CD14-positive monocyte (primary cell): Measurements from ENCODE around the gene ZNF638. TPM values are rescaled to one million over a fixed set of nuclear protein-coding genes. Genes with fewer than 3 reads are reported as not detected.

Source experiments
- DNase-seq, 3 donors: peaks; one replicate each; pipeline ENCODE4 v3.0.0-alpha.2; 2011 to 2022
- H2AFZ ChIP-seq: 2 replicates; pipeline ENCODE4 v1.6.0; 2012; ENCODE audit warnings: mild to moderate bottlenecking, low read depth, low read length, inconsistent platforms; ENCODE audit not compliant: insufficient read depth, poor library complexity, severe bottlenecking
- H3K27ac ChIP-seq, 2 donors: 1 replicate in 1 of 2; 2 replicates in 1 of 2; pipeline ENCODE4 v1.5.1; 2012 to 2013; ENCODE audit warnings: low read length in 2 of 2, control low read depth in 1 of 2, inconsistent platforms in 1 of 2, low read depth in 1 of 2, mild to moderate bottlenecking in 1 of 2
- H3K27me3 ChIP-seq, 2 donors: one replicate each; pipeline versions ENCODE4 v1.6.0 to v1.6.1; 2011 to 2013; ENCODE audit warnings: low read length in 2 of 2; ENCODE audit not compliant: control insufficient read depth in 2 of 2, insufficient read depth in 2 of 2
- H3K36me3 ChIP-seq, 2 donors: replicated peaks in 1 of 2; 1 replicate in 1 of 2; 2 replicates in 1 of 2; pipeline versions ENCODE4 v1.5.1 to v1.6.1; 2012 to 2013; ENCODE audit warnings: low read length in 2 of 2, control low read depth in 1 of 2, inconsistent platforms in 1 of 2, mild to moderate bottlenecking in 1 of 2; ENCODE audit not compliant: insufficient read depth in 2 of 2, control insufficient read depth in 1 of 2
- H3K4me1 ChIP-seq, 2 donors: 1 replicate in 1 of 2; 2 replicates in 1 of 2; pipeline versions ENCODE4 v1.5.1 to v1.6.1; 2012 to 2013; ENCODE audit warnings: low read length in 2 of 2, control low read depth in 1 of 2, inconsistent platforms in 1 of 2, mild to moderate bottlenecking in 1 of 2, moderate library complexity in 1 of 2; ENCODE audit not compliant: insufficient read depth in 2 of 2, control insufficient read depth in 1 of 2
- H3K4me2 ChIP-seq: replicated peaks from 2 replicates; pipeline ENCODE3; 2012; ENCODE audit warnings: low read length, moderate library complexity, mild to moderate bottlenecking; ENCODE audit not compliant: poor library complexity, severe bottlenecking; ENCODE audit errors: extremely low read depth
- H3K4me3 ChIP-seq, 3 experiments: fragments of 200-600 bp in 1 of 3; sonication (generic) in 1 of 3; replicated peaks in 1 of 3; 1 replicate in 2 of 3; 2 replicates in 1 of 3; pipeline ENCODE4 v1.5.1; 2011 to 2013; ENCODE audit warnings: low read length in 3 of 3, mild to moderate bottlenecking in 3 of 3, control low read depth in 2 of 3, low read depth in 2 of 3, inconsistent platforms in 1 of 3, moderate library complexity in 1 of 3
- H3K79me2 ChIP-seq: 2 replicates; pipeline ENCODE4 v1.6.0; 2012; ENCODE audit warnings: mild to moderate bottlenecking, control low read depth, inconsistent platforms, low read length, moderate library complexity; ENCODE audit not compliant: insufficient read depth
- H3K9ac ChIP-seq: 2 replicates; pipeline ENCODE4 v1.6.0; 2017; ENCODE audit warnings: low read length, mild to moderate bottlenecking; ENCODE audit not compliant: insufficient read depth, poor library complexity, severe bottlenecking
- H3K9me3 ChIP-seq, 2 donors: replicated peaks in 1 of 2; 1 replicate in 1 of 2; 2 replicates in 1 of 2; pipeline versions ENCODE4 v1.5.1 to v1.6.1; 2012 to 2013; ENCODE audit warnings: low read length in 2 of 2, control low read depth in 1 of 2; ENCODE audit not compliant: control insufficient read depth in 1 of 2, insufficient read depth in 1 of 2
- H4K20me1 ChIP-seq: 2 replicates; pipeline ENCODE4 v1.6.0; 2012; ENCODE audit warnings: mild to moderate bottlenecking, low read length, control low read depth, moderate library complexity; ENCODE audit not compliant: insufficient read depth
- H3K27ac Mint-ChIP-seq, 7 donors: one replicate each; pipeline ENCODE4 v1.8.0; 2020; ENCODE audit warnings: mild to moderate bottlenecking in 7 of 7, mixed read lengths in 7 of 7, moderate library complexity in 6 of 7, inconsistent platforms in 2 of 7
- H3K27me3 Mint-ChIP-seq, 3 donors: one replicate each; pipeline ENCODE4 v1.8.0; 2021 to 2022; ENCODE audit warnings: low read depth in 3 of 3, mild to moderate bottlenecking in 3 of 3, mixed read lengths in 3 of 3, moderate library complexity in 3 of 3, inconsistent platforms in 1 of 3
- H3K36me3 Mint-ChIP-seq, 2 donors: one replicate each; pipeline ENCODE4 v1.8.0; 2020; ENCODE audit warnings: mixed read lengths in 2 of 2, inconsistent platforms in 1 of 2, mild to moderate bottlenecking in 1 of 2
- H3K4me1 Mint-ChIP-seq: one replicate; pipeline ENCODE4 v1.8.0; 2020; ENCODE audit warnings: mild to moderate bottlenecking, mixed read lengths
- H3K4me3 Mint-ChIP-seq, 2 donors: one replicate each; pipeline ENCODE4 v1.8.0; 2020; ENCODE audit warnings: mild to moderate bottlenecking in 2 of 2, mixed read lengths in 2 of 2, moderate library complexity in 1 of 2
- H3K9me3 Mint-ChIP-seq, 7 donors: one replicate each; pipeline ENCODE4 v1.8.0; 2020 to 2022; ENCODE audit warnings: mixed read lengths in 7 of 7, mild to moderate bottlenecking in 6 of 7, moderate library complexity in 6 of 7, inconsistent platforms in 2 of 7
- CTCF ChIP-seq: fragments of 200-600 bp; IDR thresholded peaks from one replicate; pipeline ENCODE4 v1.8.0; 2022; ENCODE audit warnings: antibody characterized with exemption, mild to moderate bottlenecking
- WGBS: methylation state at CpG from one replicate; pipeline ENCODE4 v1.1.5; 2013; ENCODE audit warnings: missing lambda C conversion rate; ENCODE audit not compliant: insufficient coverage; 5-methylcytosine and 5-hydroxymethylcytosine counted together
- intact Hi-C, 2 donors: fragments of 100-400 bp; cut with micrococcal nuclease; formaldehyde crosslinking; loops; one replicate each; pipeline versions ENCODE4 v1.15.0 to v1.15.1; 2023
- polyA plus RNA-seq, 3 donors: library from polyadenylated mRNA; depleted of rRNA in 1 of 3; unstranded in 2 of 3; stranded (reverse) in 1 of 3; fragments of 300-500 nt in 2 of 3; fragments of >200 nt in 1 of 3; fragmentation: Illumina TruSeq in 2 of 3; gene quantifications; 1 replicate in 2 of 3; 2 replicates in 1 of 3; pipeline ENCODE4 v1.2.3, GENCODE V29; 2012 to 2021

Gene ZNF638
- polyA plus RNA-seq, 3 donors, result 19.1 to 64.6 (median 22.4) TPM

- Mint-ChIP-seq H3K27me3 (peaks cover 9 to 20% (median 18%) of the 10 kb centered on the region in 3 donors), H3K4me3 (peak overlapping the region in 1 of 2 donors; percentile 40), H3K4me1 (peaks cover 49% of the 10 kb centered on the region), H3K27ac (no peak overlapping the region), H3K36me3 (peaks cover 34 to 48% of the 10 kb centered on the region in 2 donors), H3K9me3 (peaks cover 0 to 7% (median 2%) of the 10 kb centered on the region in 7 donors)
- no peak for DNase-seq
- H4K20me1 ChIP-seq, result peaks cover 68% of the 10 kb centered on the region
- no peak overlapping the region for H3K4me2 ChIP-seq
- no peak overlapping the region for H3K4me3 ChIP-seq
- WGBS, result 93% methylated on average over 10 of the region's 11 CpGs
- peaks cover 99% of the 10 kb centered on the region for H3K79me2 ChIP-seq
- H3K27me3 ChIP-seq, result peaks cover 0 to 48% of the 10 kb centered on the region in 2 donors
- H3K4me1 ChIP-seq, result peaks cover 42 to 73% of the 10 kb centered on the region in 2 donors
- peaks cover 1 to 32% of the 10 kb centered on the region in 2 donors for H3K36me3 ChIP-seq
- no peak overlapping the region for H2AFZ ChIP-seq
- H3K27ac ChIP-seq, result no peak overlapping the region
- peaks cover 0 to under 1% of the 10 kb centered on the region in 2 donors for H3K9me3 ChIP-seq
- H3K9ac ChIP-seq, result no peak overlapping the region
- intact Hi-C loops, result no loop called here
- no peak for TF ChIP-seq CTCF
Measured at GRCh38 chr2:71468279-71469015, 136.9 kb downstream of the ZNF638 start.

- Histone ChIP-seq H3K79me2 (peaks cover 93% of the 10 kb centered on the region), H3K27me3 (peaks cover 0 to 36% of the 10 kb centered on the region in 2 donors), H3K9ac (no peak overlapping the region), H4K20me1 (peaks cover 55% of the 10 kb centered on the region), H3K4me2 (no peak overlapping the region), H2AFZ (no peak overlapping the region), H3K36me3 (peaks cover 0 to 25% of the 10 kb centered on the region in 2 donors), H3K9me3 (no peaks in the 10 kb centered on the region), H3K4me3 (no peak overlapping the region), H3K27ac (peak overlapping the region in 1 of 2 donors; percentile 14), H3K4me1 (peaks cover 50 to 77% of the 10 kb centered on the region in 2 donors)
- Mint-ChIP-seq H3K9me3 (peaks cover 0 to 7% (median 2%) of the 10 kb centered on the region in 7 donors), H3K27me3 (peaks cover 15 to 20% (median 18%) of the 10 kb centered on the region in 3 donors), H3K36me3 (peaks cover 36 to 53% of the 10 kb centered on the region in 2 donors), H3K4me1 (peaks cover 61% of the 10 kb centered on the region), H3K27ac (peak overlapping the region in 4 of 7 donors; percentile 19 to 84 (median 51)), H3K4me3 (peak overlapping the region in 1 of 2 donors; percentile 52)
- TF ChIP-seq CTCF, result no peak
- intact Hi-C loops, result no loop called here
- 96% methylated on average over 2 of the region's 8 CpGs for WGBS
- DNase-seq, result no peak
Measured at GRCh38 chr2:71469403-71470398, 138.1 kb downstream of the ZNF638 start.
